Fibroblast of the conjunctiva (primary cell): ENCODE measurements around the gene CTRB1.
"Not testable (repeated sequence)": the region's sequence is repeated elsewhere in the genome, so short reads cannot be mapped to it uniquely, and the experiment has no call there.

ENCODE experiments used
- DNase-seq: peaks from one replicate; pipeline ENCODE4 v3.0.0-alpha.2; 2010; ENCODE audit warnings: low read depth

CTRB1 gene

GRCh38 chr16:75204410-75204758, 14.4 kb upstream of the CTRB1 start:
- no peak for DNase-seq

- DNase-seq: not testable (repeated sequence)
These were observed 13.9 kb upstream of the CTRB1 start for GRCh38 chr16:75204905-75205304.

- DNase-seq: not testable (repeated sequence)
These were observed 13.3 kb upstream of the CTRB1 start for GRCh38 chr16:75205438-75205837.

GRCh38 chr16:75205961-75206748, 12.6 kb upstream of the CTRB1 start:
- not testable (repeated sequence) for DNase-seq

GRCh38 chr16:75206749-75207451, 11.9 kb upstream of the CTRB1 start, which contains the start of gene CTRB2:
Gene CTRB2 (minus strand): TSS chr16:75207161. CDS start chr16:75207141, 20 bp downstream.
- no peak for DNase-seq

- no peak for DNase-seq
These were observed 11.0 kb upstream of the CTRB1 start for GRCh38 chr16:75207831-75208230.

GRCh38 chr16:75208242-75208825, 10.5 kb upstream of the CTRB1 start:
- no peak for DNase-seq

- no peak for DNase-seq
These were observed 9.8 kb upstream of the CTRB1 start for GRCh38 chr16:75208861-75209505.

GRCh38 chr16:75209514-75209913, 9.3 kb upstream of the CTRB1 start:
- DNase-seq: not testable (repeated sequence)

GRCh38 chr16:75209944-75210343, 8.8 kb upstream of the CTRB1 start:
- DNase-seq: no peak

- not testable (repeated sequence) for DNase-seq
These were observed 7.5 kb upstream of the CTRB1 start for GRCh38 chr16:75211286-75211685.

GRCh38 chr16:75216127-75216526, 2.7 kb upstream of the CTRB1 start:
- DNase-seq: no peak

GRCh38 chr16:75216576-75216975, 2.2 kb upstream of the CTRB1 start:
- no peak for DNase-seq

GRCh38 chr16:75217389-75217851, 1.4 kb upstream of the CTRB1 start:
- no peak for DNase-seq

- DNase-seq: no peak
These were observed 300 bp downstream of the CTRB1 start for GRCh38 chr16:75219088-75219487.

GRCh38 chr16:75219838-75220237, 1.1 kb downstream of the CTRB1 start:
- no peak for DNase-seq

- no peak for DNase-seq
These were observed 3.5 kb downstream of the CTRB1 start for GRCh38 chr16:75222271-75222783.

- not testable (repeated sequence) for DNase-seq
These were observed 4.3 kb downstream of the CTRB1 start for GRCh38 chr16:75223129-75223528.

- DNase-seq: no peak
These were observed 5.7 kb downstream of the CTRB1 start for GRCh38 chr16:75224306-75225082.

GRCh38 chr16:75225092-75225491, 6.3 kb downstream of the CTRB1 start:
- DNase-seq: no peak
